GM12878 (cell line): ENCODE data around the gene FNDC3B. TPM values are rescaled to one million over a fixed set of nuclear protein-coding genes. Genes with fewer than 3 reads are reported as not detected.

Source experiments
- ATAC-seq: fragments of 200-7000 bp; cut with Tn5 transposase; 3 replicates; pipeline ENCODE4 v1.9.1; 2020; ENCODE audit warnings: mild to moderate bottlenecking, moderate library complexity
- BruUV-seq: library from RNA; stranded (reverse); fragments of 400-500 nt; replicated peaks from 2 replicates; lab custom pipeline; 2021; lab: Mats Ljungman, UMichigan
- CTCF ChIA-PET: fragments of 300-600 bp; sonication (Branson Sonifier 250); formaldehyde crosslinking; extraction: SDS; loops from one replicate; lab custom pipeline; 2021; ENCODE audit warnings: inconsistent platforms; lab: Yijun Ruan, JAX
- POLR2A ChIA-PET: fragments of 350-600 bp; formaldehyde crosslinking; extraction: SDS; loops from one replicate; lab custom pipeline; 2021; ENCODE audit warnings: inconsistent platforms; lab: Charles Lee
- RAD21 ChIA-PET: fragments of 300-600 bp; sonication (Branson Sonifier 250); formaldehyde crosslinking; loops from one replicate; lab custom pipeline; 2023; ENCODE audit warnings: antibody characterized with exemption; ENCODE audit not compliant: unreplicated experiment; lab: Charles Lee
- SMC1A ChIA-PET: fragments of 300-600 bp; sonication (Branson Sonifier 250); formaldehyde crosslinking; loops from one replicate; lab custom pipeline; 2023; ENCODE audit not compliant: unreplicated experiment, uncharacterized antibody; lab: Charles Lee
- DNase-seq: peaks from one replicate; pipeline ENCODE4 v3.0.0-alpha.2; 2011; ENCODE audit warnings: low read depth, low spot score
- FAIRE-seq: peaks from 3 replicates; lab custom pipeline; 2011; peaks lifted over from hg19 to GRCh38; lab: Jason Lieb, UNC
- H2AFZ ChIP-seq: 2 replicates; pipeline ENCODE4 v1.6.0; 2011; ENCODE audit warnings: low read depth, low read length, control low read depth; ENCODE audit not compliant: control insufficient read depth
- H3K27ac ChIP-seq: 2 replicates; pipeline ENCODE4 v1.5.1; 2011; ENCODE audit warnings: control low read depth; ENCODE audit not compliant: control insufficient read depth, insufficient read depth
- H3K27me3 ChIP-seq, 2 experiments: replicated peaks in 1 of 2; 2 replicates each; pipeline versions ENCODE4 v1.6.0 to v1.6.1; 2011; ENCODE audit warnings: low read length in 1 of 2; ENCODE audit not compliant: control insufficient read depth in 2 of 2, insufficient read depth in 2 of 2
- H3K36me3 ChIP-seq, 2 experiments: 2 replicates each; pipeline ENCODE4 v1.5.1; 2011; ENCODE audit warnings: low read length in 1 of 2; ENCODE audit not compliant: control insufficient read depth in 2 of 2, insufficient read depth in 2 of 2
- H3K4me1 ChIP-seq: 2 replicates; pipeline ENCODE4 v1.6.1; 2011; ENCODE audit warnings: mild to moderate bottlenecking, low read length, moderate library complexity, mixed read lengths; ENCODE audit not compliant: control insufficient read depth, insufficient read depth
- H3K4me2 ChIP-seq: 2 replicates; pipeline ENCODE4 v1.6.0; 2011; ENCODE audit warnings: control low read depth; ENCODE audit not compliant: control insufficient read depth, insufficient read depth
- H3K4me3 ChIP-seq: fragments of 200-600 bp; sonication (generic); 2 replicates; pipeline ENCODE4 v1.5.1; 2016
- H3K79me2 ChIP-seq: 2 replicates; pipeline ENCODE4 v1.6.0; 2011; ENCODE audit warnings: low read length; ENCODE audit not compliant: control insufficient read depth, insufficient read depth
- H3K9ac ChIP-seq: 2 replicates; pipeline ENCODE4 v1.8.0; 2011; ENCODE audit warnings: low read length, control low read depth, mixed read lengths; ENCODE audit not compliant: control insufficient read depth, insufficient read depth
- H3K9me3 ChIP-seq: replicated peaks from 3 replicates; pipeline ENCODE4 v1.5.1; 2011; ENCODE audit warnings: mild to moderate bottlenecking, low read length; ENCODE audit not compliant: control insufficient read depth, insufficient read depth
- H4K20me1 ChIP-seq: 2 replicates; pipeline ENCODE4 v1.6.0; 2011; ENCODE audit not compliant: control insufficient read depth, insufficient read depth
- ATF7 ChIP-seq: fragments of 450-650 bp; IDR thresholded peaks from 2 replicates; pipeline ENCODE4 v1.6.1; 2016; ENCODE audit warnings: low read depth, mild to moderate bottlenecking
- BRCA1 ChIP-seq: IDR thresholded peaks from 2 replicates; pipeline ENCODE4 v1.6.1; 2011; ENCODE audit warnings: low read depth, low read length, improper control_type of control experiment
- HSF1 ChIP-seq: fragments of 150-350 bp; IDR thresholded peaks from 2 replicates; pipeline ENCODE4 v1.6.1; 2014; ENCODE audit warnings: mild to moderate bottlenecking, low read depth, low read length
- JUNB ChIP-seq: IDR thresholded peaks from 2 replicates; pipeline ENCODE4 v1.6.1; 2016; ENCODE audit warnings: antibody characterized with exemption, mild to moderate bottlenecking
- KAT2A ChIP-seq: conservative IDR thresholded peaks from 2 replicates; pipeline ENCODE4 v1.6.1; 2011; ENCODE audit warnings: low read depth, low read length; ENCODE audit not compliant: control insufficient read depth
- MEF2B ChIP-seq: fragments of 450-650 bp; IDR thresholded peaks from 2 replicates; pipeline ENCODE4 v1.6.1; 2018; ENCODE audit warnings: mild to moderate bottlenecking, moderate library complexity; ENCODE audit not compliant: partially characterized antibody, poor library complexity, severe bottlenecking
- MYB ChIP-seq: fragments of 150-350 bp; IDR thresholded peaks from 2 replicates; pipeline ENCODE4 v1.6.1; 2014; ENCODE audit warnings: mild to moderate bottlenecking, low read depth, low read length, borderline replicate concordance
- NR2F1 ChIP-seq: fragments of 450-650 bp; conservative IDR thresholded peaks from 2 replicates; pipeline ENCODE4 v1.6.1; 2017; ENCODE audit warnings: mild to moderate bottlenecking
- POLR2AphosphoS2 ChIP-seq: IDR thresholded peaks from 2 replicates; pipeline ENCODE4 v1.6.1; 2011; ENCODE audit warnings: low read depth, mild to moderate bottlenecking, low read length, improper control_type of control experiment, moderate library complexity
- RB1 ChIP-seq: fragments of 450-650 bp; formaldehyde crosslinking; IDR thresholded peaks from 2 replicates; pipeline ENCODE4 v1.6.1; 2017; ENCODE audit warnings: mild to moderate bottlenecking, borderline replicate concordance
- SPI1 ChIP-seq: IDR thresholded peaks from 2 replicates; pipeline ENCODE4 v1.6.1; 2011; ENCODE audit warnings: low read depth, mild to moderate bottlenecking, low read length, moderate library complexity, borderline replicate concordance; ENCODE audit not compliant: insufficient read depth
- SREBF2 ChIP-seq: IDR thresholded peaks from 2 replicates; pipeline ENCODE4 v1.6.1; 2012; ENCODE audit warnings: mild to moderate bottlenecking, low read length
- TAF1 ChIP-seq: IDR thresholded peaks from 2 replicates; pipeline ENCODE4 v1.6.1; 2011; ENCODE audit warnings: mild to moderate bottlenecking, low read depth, low read length, borderline replicate concordance
- TCF12 ChIP-seq: IDR thresholded peaks from 2 replicates; pipeline ENCODE4 v1.6.1; 2011; ENCODE audit warnings: low read depth, mild to moderate bottlenecking, low read length
- ZBTB40 ChIP-seq: fragments of 450-650 bp; IDR thresholded peaks from 2 replicates; pipeline ENCODE4 v1.6.1; 2016; ENCODE audit warnings: mild to moderate bottlenecking, moderate library complexity, borderline replicate concordance
- WGBS: methylation state at CpG from one replicate; pipeline ENCODE4 v1.1.6; 2016; ENCODE audit warnings: low lambda C conversion rate; ENCODE audit not compliant: insufficient replicate concordance, insufficient coverage; ENCODE audit errors: missing lambda C conversion rate; 5-methylcytosine and 5-hydroxymethylcytosine counted together
- in situ Hi-C: fragments of 300-500 bp; cut with MboI; formaldehyde crosslinking; loops from 9 replicates; pipeline ENCODE4 v1.14.3; 2018; ENCODE audit warnings: mixed read lengths
- intact Hi-C: fragments of 100-400 bp; cut with micrococcal nuclease; formaldehyde crosslinking; loops from one replicate; pipeline ENCODE4 v1.14.2; 2022; ENCODE audit not compliant: unreplicated experiment
- polyA plus RNA-seq, 11 experiments: library from polyadenylated mRNA; depleted of rRNA in 4 of 11; unstranded in 6 of 11; stranded (reverse) in 5 of 11; fragments of >200 nt; fragmentation: Nextera tagmentation in 4 of 11; fragmentation: Illumina TruSeq in 1 of 11; extraction: Ambion mirVana in 4 of 11; extraction: Trizol in 1 of 11; gene quantifications; 1 replicate in 1 of 11; 2 replicates in 10 of 11; pipeline versions ENCODE4 v1.2.1 to v1.2.3, GENCODE V29; 2011 to 2016; ENCODE audit warnings: inconsistent platforms in 2 of 11, missing spikeins in 2 of 11, low read depth in 1 of 11
- total RNA-seq, 4 experiments: library from RNA; depleted of rRNA in 3 of 4; stranded (reverse); fragments of >200 nt in 3 of 4; fragmentation: Illumina TruSeq in 1 of 4; extraction: Trizol in 1 of 4; gene quantifications; 2 replicates each; pipeline versions ENCODE4 v1.2.1 to v1.2.3, GENCODE V29; 2013 to 2021
- TF ChIP-seq, protein P1 (sequence below): IDR thresholded peaks from 2 replicates; pipeline ENCODE4 v1.6.1; 2012; ENCODE audit warnings: low read depth, low read length, improper control_type of control experiment

Gene FNDC3B
- total and polyA plus RNA-seq, 10 of the 15 experiments (the other 5 are each of a cell fraction or from before 2014, with no cell fraction given), result 7.9 to 35.0 (median 18.5) TPM

GRCh38 chr3:172150268-172150667 is 110.9 kb downstream of the FNDC3B start:
- H3K9ac ChIP-seq, result no peak overlapping the region
- no peak for FAIRE-seq
- H2AFZ ChIP-seq, result no peak overlapping the region
- ChIA-PET CTCF (interaction anchor here (1.2 to 2.1 kb wide), 8 partner anchors 9 to 115 kb away, joined by 3 to 7 read pairs (median 6); no protein-coding TSS in a partner anchor), RAD21 (interaction anchor here (1.1 to 6.8 kb wide), 7 partner anchors 11 to 114 kb away, joined by 4 to 71 read pairs (median 13); no protein-coding TSS in a partner anchor), SMC1A (interaction anchor here (0.6 to 23.1 kb wide), 14 partner anchors 9 to 182 kb away, joined by 3 to 441 read pairs (median 6); no protein-coding TSS in a partner anchor), POLR2A (interaction anchor here (0.6 to 6.8 kb wide), 3 partner anchors 10 to 109 kb away, joined by 3 to 54 read pairs (median 5); no protein-coding TSS in a partner anchor)
- no TSS peak for BruUV-seq
- H3K27ac ChIP-seq, result no peak overlapping the region
- H3K79me2 ChIP-seq, result peaks cover 76% of the 10 kb centered on the region
- DNase-seq, result no peak
- H4K20me1 ChIP-seq, result no peaks in the 10 kb centered on the region
- no peak for ATAC-seq
- 95% methylated on average over 3 of the region's 3 CpGs for WGBS
- peaks cover 2% of the 10 kb centered on the region; the same call in 1 of the 3 replicates for H3K9me3 ChIP-seq
- 0 out of 4 replicates have a peak, but pooled peaks cover 0 to 6% of the 10 kb centered on the region in 2 experiments for H3K36me3 ChIP-seq
- no peak overlapping the region for H3K4me2 ChIP-seq
- intact Hi-C loops (no loop called here), in situ Hi-C loops (no loop called here)
- H3K4me3 ChIP-seq, result no peak overlapping the region
- H3K27me3 ChIP-seq, result no peaks in the 10 kb centered on the region
- H3K4me1 ChIP-seq, result peaks cover 52% of the 10 kb centered on the region
- no peak for TF ChIP-seq POLR2AphosphoS2
- no peak for TF ChIP-seq MEF2B
- no peak for TF ChIP-seq KAT2A
- no peak for TF ChIP-seq ZBTB40
- no peak for TF ChIP-seq SREBF2
- no peak for TF ChIP-seq ATF7
- TF ChIP-seq, protein P1, sequence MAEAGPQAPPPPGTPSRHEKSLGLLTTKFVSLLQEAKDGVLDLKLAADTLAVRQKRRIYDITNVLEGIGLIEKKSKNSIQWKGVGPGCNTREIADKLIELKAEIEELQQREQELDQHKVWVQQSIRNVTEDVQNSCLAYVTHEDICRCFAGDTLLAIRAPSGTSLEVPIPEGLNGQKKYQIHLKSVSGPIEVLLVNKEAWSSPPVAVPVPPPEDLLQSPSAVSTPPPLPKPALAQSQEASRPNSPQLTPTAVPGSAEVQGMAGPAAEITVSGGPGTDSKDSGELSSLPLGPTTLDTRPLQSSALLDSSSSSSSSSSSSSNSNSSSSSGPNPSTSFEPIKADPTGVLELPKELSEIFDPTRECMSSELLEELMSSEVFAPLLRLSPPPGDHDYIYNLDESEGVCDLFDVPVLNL, result no peak
- no peak for TF ChIP-seq TAF1
- no peak for TF ChIP-seq MYB
- TF ChIP-seq RB1, result no peak
- TF ChIP-seq TCF12, result no peak
- TF ChIP-seq JUNB, result no peak
- no peak for TF ChIP-seq NR2F1
- no peak for TF ChIP-seq HSF1
- TF ChIP-seq BRCA1, result no peak
- no peak for TF ChIP-seq SPI1
